Measurements from ENCODE around the gene CCL13. TPM values are rescaled to one million over a fixed set of nuclear protein-coding genes. Genes with fewer than 3 reads are reported as not detected.

CCL13 gene
- total and polyA plus RNA-seq, 2 of the 8 experiments (the other 6 are each of a cell fraction or from before 2014, with no cell fraction given), result not detected

DNA sequence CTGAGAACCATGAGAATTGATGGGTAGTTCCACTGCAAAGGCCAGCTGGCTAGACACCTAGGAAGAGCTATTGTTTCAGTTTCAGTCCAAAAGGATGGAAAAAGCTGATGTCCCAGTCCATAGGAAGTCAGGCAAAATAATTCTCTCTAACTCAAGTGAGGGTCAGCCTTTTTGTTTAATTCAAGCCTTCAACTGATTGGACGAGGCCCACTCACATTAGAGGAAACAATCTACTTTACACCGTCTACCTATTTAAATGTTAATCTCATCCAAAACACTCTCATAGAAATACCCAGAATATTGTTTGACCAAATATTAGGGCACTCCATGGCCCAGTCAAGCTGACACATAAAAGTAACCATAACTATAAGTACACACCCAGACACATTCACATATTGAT lies 14.4 kb upstream of the CCL13 start (continued):
- TF ChIP-seq, protein P1, sequence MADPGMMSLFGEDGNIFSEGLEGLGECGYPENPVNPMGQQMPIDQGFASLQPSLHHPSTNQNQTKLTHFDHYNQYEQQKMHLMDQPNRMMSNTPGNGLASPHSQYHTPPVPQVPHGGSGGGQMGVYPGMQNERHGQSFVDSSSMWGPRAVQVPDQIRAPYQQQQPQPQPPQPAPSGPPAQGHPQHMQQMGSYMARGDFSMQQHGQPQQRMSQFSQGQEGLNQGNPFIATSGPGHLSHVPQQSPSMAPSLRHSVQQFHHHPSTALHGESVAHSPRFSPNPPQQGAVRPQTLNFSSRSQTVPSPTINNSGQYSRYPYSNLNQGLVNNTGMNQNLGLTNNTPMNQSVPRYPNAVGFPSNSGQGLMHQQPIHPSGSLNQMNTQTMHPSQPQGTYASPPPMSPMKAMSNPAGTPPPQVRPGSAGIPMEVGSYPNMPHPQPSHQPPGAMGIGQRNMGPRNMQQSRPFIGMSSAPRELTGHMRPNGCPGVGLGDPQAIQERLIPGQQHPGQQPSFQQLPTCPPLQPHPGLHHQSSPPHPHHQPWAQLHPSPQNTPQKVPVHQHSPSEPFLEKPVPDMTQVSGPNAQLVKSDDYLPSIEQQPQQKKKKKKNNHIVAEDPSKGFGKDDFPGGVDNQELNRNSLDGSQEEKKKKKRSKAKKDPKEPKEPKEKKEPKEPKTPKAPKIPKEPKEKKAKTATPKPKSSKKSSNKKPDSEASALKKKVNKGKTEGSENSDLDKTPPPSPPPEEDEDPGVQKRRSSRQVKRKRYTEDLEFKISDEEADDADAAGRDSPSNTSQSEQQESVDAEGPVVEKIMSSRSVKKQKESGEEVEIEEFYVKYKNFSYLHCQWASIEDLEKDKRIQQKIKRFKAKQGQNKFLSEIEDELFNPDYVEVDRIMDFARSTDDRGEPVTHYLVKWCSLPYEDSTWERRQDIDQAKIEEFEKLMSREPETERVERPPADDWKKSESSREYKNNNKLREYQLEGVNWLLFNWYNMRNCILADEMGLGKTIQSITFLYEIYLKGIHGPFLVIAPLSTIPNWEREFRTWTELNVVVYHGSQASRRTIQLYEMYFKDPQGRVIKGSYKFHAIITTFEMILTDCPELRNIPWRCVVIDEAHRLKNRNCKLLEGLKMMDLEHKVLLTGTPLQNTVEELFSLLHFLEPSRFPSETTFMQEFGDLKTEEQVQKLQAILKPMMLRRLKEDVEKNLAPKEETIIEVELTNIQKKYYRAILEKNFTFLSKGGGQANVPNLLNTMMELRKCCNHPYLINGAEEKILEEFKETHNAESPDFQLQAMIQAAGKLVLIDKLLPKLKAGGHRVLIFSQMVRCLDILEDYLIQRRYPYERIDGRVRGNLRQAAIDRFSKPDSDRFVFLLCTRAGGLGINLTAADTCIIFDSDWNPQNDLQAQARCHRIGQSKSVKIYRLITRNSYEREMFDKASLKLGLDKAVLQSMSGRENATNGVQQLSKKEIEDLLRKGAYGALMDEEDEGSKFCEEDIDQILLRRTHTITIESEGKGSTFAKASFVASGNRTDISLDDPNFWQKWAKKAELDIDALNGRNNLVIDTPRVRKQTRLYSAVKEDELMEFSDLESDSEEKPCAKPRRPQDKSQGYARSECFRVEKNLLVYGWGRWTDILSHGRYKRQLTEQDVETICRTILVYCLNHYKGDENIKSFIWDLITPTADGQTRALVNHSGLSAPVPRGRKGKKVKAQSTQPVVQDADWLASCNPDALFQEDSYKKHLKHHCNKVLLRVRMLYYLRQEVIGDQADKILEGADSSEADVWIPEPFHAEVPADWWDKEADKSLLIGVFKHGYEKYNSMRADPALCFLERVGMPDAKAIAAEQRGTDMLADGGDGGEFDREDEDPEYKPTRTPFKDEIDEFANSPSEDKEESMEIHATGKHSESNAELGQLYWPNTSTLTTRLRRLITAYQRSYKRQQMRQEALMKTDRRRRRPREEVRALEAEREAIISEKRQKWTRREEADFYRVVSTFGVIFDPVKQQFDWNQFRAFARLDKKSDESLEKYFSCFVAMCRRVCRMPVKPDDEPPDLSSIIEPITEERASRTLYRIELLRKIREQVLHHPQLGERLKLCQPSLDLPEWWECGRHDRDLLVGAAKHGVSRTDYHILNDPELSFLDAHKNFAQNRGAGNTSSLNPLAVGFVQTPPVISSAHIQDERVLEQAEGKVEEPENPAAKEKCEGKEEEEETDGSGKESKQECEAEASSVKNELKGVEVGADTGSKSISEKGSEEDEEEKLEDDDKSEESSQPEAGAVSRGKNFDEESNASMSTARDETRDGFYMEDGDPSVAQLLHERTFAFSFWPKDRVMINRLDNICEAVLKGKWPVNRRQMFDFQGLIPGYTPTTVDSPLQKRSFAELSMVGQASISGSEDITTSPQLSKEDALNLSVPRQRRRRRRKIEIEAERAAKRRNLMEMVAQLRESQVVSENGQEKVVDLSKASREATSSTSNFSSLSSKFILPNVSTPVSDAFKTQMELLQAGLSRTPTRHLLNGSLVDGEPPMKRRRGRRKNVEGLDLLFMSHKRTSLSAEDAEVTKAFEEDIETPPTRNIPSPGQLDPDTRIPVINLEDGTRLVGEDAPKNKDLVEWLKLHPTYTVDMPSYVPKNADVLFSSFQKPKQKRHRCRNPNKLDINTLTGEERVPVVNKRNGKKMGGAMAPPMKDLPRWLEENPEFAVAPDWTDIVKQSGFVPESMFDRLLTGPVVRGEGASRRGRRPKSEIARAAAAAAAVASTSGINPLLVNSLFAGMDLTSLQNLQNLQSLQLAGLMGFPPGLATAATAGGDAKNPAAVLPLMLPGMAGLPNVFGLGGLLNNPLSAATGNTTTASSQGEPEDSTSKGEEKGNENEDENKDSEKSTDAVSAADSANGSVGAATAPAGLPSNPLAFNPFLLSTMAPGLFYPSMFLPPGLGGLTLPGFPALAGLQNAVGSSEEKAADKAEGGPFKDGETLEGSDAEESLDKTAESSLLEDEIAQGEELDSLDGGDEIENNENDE (IDR thresholded peaks at IDR 0.05; ENCODE audit: insufficient replicate concordance, low read length), result no peak
- TF ChIP-seq SAP30 (IDR thresholded peaks at IDR 0.05; ENCODE audit: insufficient read depth, insufficient replicate concordance, low read length), result no peak
- TF ChIP-seq POU5F1 (IDR thresholded peaks at IDR 0.05; ENCODE audit: low read depth, low read length), result no peak
- no peak for TF ChIP-seq EP300 (IDR thresholded peaks at IDR 0.05; ENCODE audit: borderline replicate concordance in 1 of 2, low read depth in 2 of 2, low read length in 2 of 2)
- TF ChIP-seq, protein P2, sequence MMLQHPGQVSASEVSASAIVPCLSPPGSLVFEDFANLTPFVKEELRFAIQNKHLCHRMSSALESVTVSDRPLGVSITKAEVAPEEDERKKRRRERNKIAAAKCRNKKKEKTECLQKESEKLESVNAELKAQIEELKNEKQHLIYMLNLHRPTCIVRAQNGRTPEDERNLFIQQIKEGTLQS (IDR thresholded peaks at IDR 0.05; ENCODE audit: insufficient read depth, low read depth, low read length), result no peak
- TF ChIP-seq, protein P3, sequence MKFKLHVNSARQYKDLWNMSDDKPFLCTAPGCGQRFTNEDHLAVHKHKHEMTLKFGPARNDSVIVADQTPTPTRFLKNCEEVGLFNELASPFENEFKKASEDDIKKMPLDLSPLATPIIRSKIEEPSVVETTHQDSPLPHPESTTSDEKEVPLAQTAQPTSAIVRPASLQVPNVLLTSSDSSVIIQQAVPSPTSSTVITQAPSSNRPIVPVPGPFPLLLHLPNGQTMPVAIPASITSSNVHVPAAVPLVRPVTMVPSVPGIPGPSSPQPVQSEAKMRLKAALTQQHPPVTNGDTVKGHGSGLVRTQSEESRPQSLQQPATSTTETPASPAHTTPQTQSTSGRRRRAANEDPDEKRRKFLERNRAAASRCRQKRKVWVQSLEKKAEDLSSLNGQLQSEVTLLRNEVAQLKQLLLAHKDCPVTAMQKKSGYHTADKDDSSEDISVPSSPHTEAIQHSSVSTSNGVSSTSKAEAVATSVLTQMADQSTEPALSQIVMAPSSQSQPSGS (IDR thresholded peaks at IDR 0.05; ENCODE audit: low read length), result no peak
- no peak for TF ChIP-seq BCL11A (IDR thresholded peaks at IDR 0.05; ENCODE audit: low read depth in 2 of 2, low read length in 2 of 2)
- no peak for TF ChIP-seq JUND (IDR thresholded peaks at IDR 0.05; ENCODE audit: low read length)
- TF ChIP-seq RBBP5 (IDR thresholded peaks at IDR 0.05; ENCODE audit: borderline replicate concordance, low read depth, low read length), result no peak
